Measurements from ENCODE around the gene PTPRCAP. TPM values are rescaled to one million over a fixed set of nuclear protein-coding genes. Genes with fewer than 3 reads are reported as not detected.

The PTPRCAP gene
- total RNA-seq, 1 experiment from 2014 or later: 0.27 TPM

DNA sequence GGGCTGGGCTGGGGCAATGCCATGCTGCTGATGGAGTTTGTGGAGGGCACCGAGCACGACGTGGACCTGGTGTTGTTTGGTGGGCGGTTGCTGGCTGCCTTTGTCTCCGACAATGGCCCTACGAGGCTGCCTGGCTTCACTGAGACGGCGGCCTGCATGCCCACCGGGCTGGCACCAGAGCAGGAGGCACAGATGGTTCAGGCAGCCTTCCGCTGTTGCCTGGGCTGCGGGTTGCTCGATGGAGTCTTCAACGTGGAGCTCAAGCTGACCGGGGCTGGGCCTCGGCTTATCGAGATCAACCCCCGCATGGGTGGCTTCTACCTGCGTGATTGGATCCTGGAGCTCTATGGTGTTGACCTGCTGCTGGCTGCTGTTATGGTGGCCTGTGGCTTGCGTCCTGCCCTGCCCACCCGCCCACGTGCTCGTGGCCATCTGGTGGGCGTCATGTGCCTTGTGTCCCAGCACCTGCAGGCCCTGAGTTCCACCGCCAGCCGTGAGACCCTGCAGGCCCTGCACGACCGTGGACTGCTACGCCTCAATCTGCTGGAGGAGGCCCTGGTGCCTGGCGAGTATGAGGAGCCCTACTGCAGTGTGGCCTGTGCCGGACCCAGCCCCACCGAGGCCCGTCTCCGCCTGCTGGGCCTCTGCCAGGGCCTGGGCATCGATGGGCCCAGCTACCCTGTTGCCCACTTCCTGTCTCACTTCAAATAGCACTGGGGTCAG, 13.4 kb downstream of the PTPRCAP start:
- Histone ChIP-seq H3K36me3 (ENCODE audit: control insufficient read depth, insufficient read depth, low read length) (no peaks in the 10 kb centered on the region), H3K4me1 (peaks cover 13% of the 10 kb centered on the region), H3K9me3 (no peaks in the 10 kb centered on the region), H3K4me3 (ENCODE audit: low read depth, low read length) (no peak overlapping the region), H3K27me3 (replicated peaks; ENCODE audit: control insufficient read depth, insufficient read depth, low read length) (no peaks in the 10 kb centered on the region)
- Mint-ChIP-seq H3K27me3 (ENCODE audit: insufficient read depth, unreplicated experiment) (no peaks in the 10 kb centered on the region), H3K4me3 (ENCODE audit: unreplicated experiment) (no peak overlapping the region), H3K36me3 (ENCODE audit: insufficient read depth, unreplicated experiment) (peaks cover 37% of the 10 kb centered on the region), H3K27ac (ENCODE audit: unreplicated experiment) (no peak overlapping the region), H3K9me3 (ENCODE audit: unreplicated experiment) (no peaks in the 10 kb centered on the region), H3K4me1 (ENCODE audit: low read depth, unreplicated experiment) (peaks cover 25% of the 10 kb centered on the region)
- TF ChIP-seq, protein P1, sequence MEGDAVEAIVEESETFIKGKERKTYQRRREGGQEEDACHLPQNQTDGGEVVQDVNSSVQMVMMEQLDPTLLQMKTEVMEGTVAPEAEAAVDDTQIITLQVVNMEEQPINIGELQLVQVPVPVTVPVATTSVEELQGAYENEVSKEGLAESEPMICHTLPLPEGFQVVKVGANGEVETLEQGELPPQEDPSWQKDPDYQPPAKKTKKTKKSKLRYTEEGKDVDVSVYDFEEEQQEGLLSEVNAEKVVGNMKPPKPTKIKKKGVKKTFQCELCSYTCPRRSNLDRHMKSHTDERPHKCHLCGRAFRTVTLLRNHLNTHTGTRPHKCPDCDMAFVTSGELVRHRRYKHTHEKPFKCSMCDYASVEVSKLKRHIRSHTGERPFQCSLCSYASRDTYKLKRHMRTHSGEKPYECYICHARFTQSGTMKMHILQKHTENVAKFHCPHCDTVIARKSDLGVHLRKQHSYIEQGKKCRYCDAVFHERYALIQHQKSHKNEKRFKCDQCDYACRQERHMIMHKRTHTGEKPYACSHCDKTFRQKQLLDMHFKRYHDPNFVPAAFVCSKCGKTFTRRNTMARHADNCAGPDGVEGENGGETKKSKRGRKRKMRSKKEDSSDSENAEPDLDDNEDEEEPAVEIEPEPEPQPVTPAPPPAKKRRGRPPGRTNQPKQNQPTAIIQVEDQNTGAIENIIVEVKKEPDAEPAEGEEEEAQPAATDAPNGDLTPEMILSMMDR (IDR thresholded peaks at IDR 0.05; ENCODE audit: insufficient read depth in 1 of 2, low read depth in 1 of 2, low read length in 1 of 2, severe bottlenecking in 1 of 2, unreplicated experiment in 1 of 2): no peak
- DNase-seq: no peak
- no TSS peak for BruUV-seq (replicated peaks)
- intact Hi-C loops (cut with micrococcal nuclease; ENCODE audit: unreplicated experiment): no loop called here
- ChIA-PET CTCF (interaction anchor here (0.7 to 2.2 kb wide), 2 partner anchors 23 to 146 kb away, joined by 3 to 11 read pairs; partner anchors contain the start of gene PPP1CA), POLR2A (interaction anchor here (0.8 kb wide), 1 partner anchor 19 kb away, joined by 8 read pairs; the partner anchor contains the start of gene CORO1B)

DNA sequence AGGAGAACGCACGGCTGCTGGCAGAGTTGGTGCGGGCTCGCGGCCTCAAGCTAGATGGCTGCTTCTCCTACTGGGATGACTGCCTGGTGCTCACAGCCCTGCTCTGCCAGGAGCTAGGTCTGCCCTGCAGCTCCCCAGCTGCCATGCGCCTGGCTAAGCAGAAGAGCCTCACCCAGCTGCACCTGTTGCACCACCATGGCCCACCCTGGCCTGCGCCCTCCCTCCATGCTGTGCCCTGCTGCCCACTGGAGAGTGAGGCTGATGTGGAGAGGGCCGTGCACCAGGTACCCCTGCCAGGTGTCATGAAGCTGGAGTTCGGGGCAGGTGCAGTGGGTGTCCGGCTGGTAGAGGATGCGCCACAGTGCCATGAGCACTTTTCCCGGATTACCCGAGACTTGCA, 14.0 kb downstream of the PTPRCAP start:
- H3K36me3 Mint-ChIP-seq (ENCODE audit: insufficient read depth, unreplicated experiment): peaks cover 31% of the 10 kb centered on the region
- H3K36me3 ChIP-seq (ENCODE audit: control insufficient read depth, insufficient read depth, low read length): no peaks in the 10 kb centered on the region
- H3K9me3 ChIP-seq: no peaks in the 10 kb centered on the region
- H3K4me1 Mint-ChIP-seq (ENCODE audit: low read depth, unreplicated experiment): peaks cover 25% of the 10 kb centered on the region
- TF ChIP-seq, protein P1 (IDR thresholded peaks at IDR 0.05; ENCODE audit: insufficient read depth in 1 of 2, low read depth in 1 of 2, low read length in 1 of 2, severe bottlenecking in 1 of 2, unreplicated experiment in 1 of 2): no peak
- H3K4me3 ChIP-seq (ENCODE audit: low read depth, low read length): no peak overlapping the region
- no peak overlapping the region for H3K4me3 Mint-ChIP-seq (ENCODE audit: unreplicated experiment)
- DNase-seq: no peak
- H3K4me1 ChIP-seq: peaks cover 13% of the 10 kb centered on the region
- H3K27me3 ChIP-seq (replicated peaks; ENCODE audit: control insufficient read depth, insufficient read depth, low read length): no peaks in the 10 kb centered on the region
- no peak overlapping the region for H3K27ac Mint-ChIP-seq (ENCODE audit: unreplicated experiment)
- ChIA-PET CTCF (interaction anchor here (1.0 to 2.2 kb wide), 2 partner anchors 20 to 22 kb away, joined by 3 to 11 read pairs; partner anchors contain the start of genes CORO1B and PPP1CA), POLR2A (no interaction called here)
- no TSS peak for BruUV-seq (replicated peaks)
- H3K9me3 Mint-ChIP-seq (ENCODE audit: unreplicated experiment): no peaks in the 10 kb centered on the region
- intact Hi-C loops (cut with micrococcal nuclease; ENCODE audit: unreplicated experiment): no loop called here
- no peaks in the 10 kb centered on the region for H3K27me3 Mint-ChIP-seq (ENCODE audit: insufficient read depth, unreplicated experiment)

DNA sequence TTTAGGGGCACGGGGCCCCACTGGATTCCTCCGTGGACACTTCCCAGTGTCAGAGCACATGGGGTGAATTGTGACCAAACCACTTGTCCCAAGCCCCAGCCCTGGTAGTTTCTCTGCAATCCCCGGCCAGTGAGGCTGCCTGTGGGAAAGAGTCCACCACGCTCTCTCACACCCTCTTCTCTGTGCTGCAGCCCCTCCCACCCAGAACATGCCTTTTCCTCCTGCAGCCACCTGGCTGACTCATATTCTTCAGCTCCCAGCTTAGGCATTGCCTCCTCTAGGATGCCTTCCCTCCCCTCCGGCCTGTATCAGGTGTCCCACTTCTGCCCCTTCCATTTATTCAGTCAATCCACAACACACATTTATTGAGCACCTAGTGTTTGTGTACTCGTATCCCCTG, 14.6 kb downstream of the PTPRCAP start:
- H3K4me1 Mint-ChIP-seq (ENCODE audit: low read depth, unreplicated experiment): peaks cover 25% of the 10 kb centered on the region
- Histone ChIP-seq H3K4me1 (peaks cover 13% of the 10 kb centered on the region), H3K36me3 (ENCODE audit: control insufficient read depth, insufficient read depth, low read length) (no peaks in the 10 kb centered on the region), H3K9me3 (no peaks in the 10 kb centered on the region), H3K4me3 (ENCODE audit: low read depth, low read length) (no peak overlapping the region), H3K27me3 (replicated peaks; ENCODE audit: control insufficient read depth, insufficient read depth, low read length) (no peaks in the 10 kb centered on the region)
- H3K9me3 Mint-ChIP-seq (ENCODE audit: unreplicated experiment): no peaks in the 10 kb centered on the region
- no peak for DNase-seq
- CTCF ChIA-PET: interaction anchor here (0.6 to 2.2 kb wide), 3 partner anchors 20 to 580 kb away, joined by 3 to 11 read pairs (median 3); partner anchors contain the start of genes CORO1B and PPP1CA
- H3K4me3 Mint-ChIP-seq (ENCODE audit: unreplicated experiment): peak overlapping the region; percentile 12
- H3K27me3 Mint-ChIP-seq (ENCODE audit: insufficient read depth, unreplicated experiment): no peaks in the 10 kb centered on the region
- H3K27ac Mint-ChIP-seq (ENCODE audit: unreplicated experiment): peak overlapping the region; percentile 37
- intact Hi-C loops (cut with micrococcal nuclease; ENCODE audit: unreplicated experiment): no loop called here
- no TSS peak for BruUV-seq (replicated peaks)
- H3K36me3 Mint-ChIP-seq (ENCODE audit: insufficient read depth, unreplicated experiment): peaks cover 25% of the 10 kb centered on the region
- POLR2A ChIA-PET: interaction anchor here (0.6 kb wide), 1 partner anchor 753 kb away, joined by 3 read pairs; no protein-coding TSS in a partner anchor
- TF ChIP-seq, protein P1 (IDR thresholded peaks at IDR 0.05; ENCODE audit: insufficient read depth in 1 of 2, low read depth in 1 of 2, low read length in 1 of 2, severe bottlenecking in 1 of 2, unreplicated experiment in 1 of 2): no peak
